ENCODE results near the gene FUOM.

GRCh38 chr10:133312769-133313145, 45.1 kb downstream of the FUOM start:
- no peak for TF ChIP-seq CTCF (IDR thresholded peaks at IDR 0.05)
- no peak for TF ChIP-seq POLR2A (IDR thresholded peaks at IDR 0.05)

Measured in body of pancreas (tissue), 4 donors.